Measurements from ENCODE around the gene METRN.
"Not testable (repeated sequence)": the region's sequence is repeated elsewhere in the genome, so short reads cannot be mapped to it uniquely, and the experiment has no call there.

Gene METRN

DNA sequence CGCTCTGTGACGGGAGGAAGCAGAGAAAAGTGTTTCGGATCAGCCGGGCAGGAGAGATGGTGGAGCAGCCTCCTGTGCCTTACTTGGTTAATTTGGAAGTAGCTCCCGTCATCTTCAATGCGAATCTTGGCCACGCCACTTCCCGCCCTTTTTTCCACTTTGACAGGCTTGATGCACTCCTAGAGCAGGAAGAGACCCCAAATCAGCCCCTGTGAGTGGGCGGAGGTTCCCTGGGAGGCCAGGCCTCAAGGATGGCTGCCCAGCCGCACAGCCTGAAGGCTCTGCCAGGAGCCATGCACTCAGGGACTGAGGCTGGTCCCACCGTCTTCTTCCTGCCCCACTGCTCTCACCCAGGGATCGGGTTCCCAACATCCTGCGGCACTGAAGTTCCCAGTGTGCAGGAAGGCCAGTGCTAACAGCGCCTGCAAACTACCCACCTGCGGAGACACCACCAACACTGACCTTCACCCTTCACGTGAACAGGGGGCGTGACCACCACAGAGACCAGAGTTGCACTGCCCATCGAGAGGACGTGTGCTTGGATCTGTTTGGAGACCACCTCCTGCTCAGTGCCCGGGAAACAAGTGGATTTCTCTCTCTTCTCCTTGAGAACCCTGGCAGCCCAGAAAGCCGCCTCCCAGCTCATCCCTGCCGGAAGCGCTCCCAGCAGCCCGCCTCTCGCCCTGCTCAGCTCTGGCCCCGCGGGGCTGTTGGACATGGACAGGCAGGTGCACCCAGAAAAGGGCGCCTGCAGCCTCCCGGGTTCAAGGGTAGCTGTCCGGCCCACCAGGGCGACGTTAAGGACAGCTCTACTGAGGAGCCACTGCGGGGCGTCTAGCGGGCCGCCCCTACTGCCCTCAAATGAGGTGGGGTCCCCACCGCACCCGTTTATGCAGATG is 24.9 kb downstream of the METRN start:
- no peak for DNase-seq

DNA sequence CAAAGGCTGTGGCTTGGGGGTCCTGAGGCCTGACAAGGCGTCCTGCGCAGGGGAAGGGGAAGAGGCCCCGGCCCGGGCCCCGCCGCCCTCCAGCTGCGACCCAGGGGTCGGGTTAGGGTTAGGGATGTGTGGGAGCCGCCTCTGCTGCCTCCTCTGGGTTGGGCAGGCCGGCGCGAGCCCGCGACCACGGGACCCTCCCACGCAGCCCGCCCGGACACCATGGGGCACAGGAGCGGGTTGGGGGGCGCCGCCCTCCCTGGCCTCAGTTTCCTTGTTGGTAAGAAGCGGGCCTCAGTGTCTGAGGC is 25.5 kb downstream of the METRN start:
- no peak for DNase-seq

GRCh38 chr16:740764-741505 is 26.0 kb downstream of the METRN start, which contains the start of gene CIAO3:
Gene CIAO3 (minus strand): TSS chr16:740997. CDS start chr16:740985, 12 bp downstream.
- peak; percentile 57 for DNase-seq

- no peak for DNase-seq
These were observed 27.2 kb downstream of the METRN start for GRCh38 chr16:741986-742629.

GRCh38 chr16:742894-743293 is 28.0 kb downstream of the METRN start:
- DNase-seq, result not testable (repeated sequence)

- no peak for DNase-seq
These were observed 29.0 kb downstream of the METRN start for GRCh38 chr16:743794-744500.

DNA sequence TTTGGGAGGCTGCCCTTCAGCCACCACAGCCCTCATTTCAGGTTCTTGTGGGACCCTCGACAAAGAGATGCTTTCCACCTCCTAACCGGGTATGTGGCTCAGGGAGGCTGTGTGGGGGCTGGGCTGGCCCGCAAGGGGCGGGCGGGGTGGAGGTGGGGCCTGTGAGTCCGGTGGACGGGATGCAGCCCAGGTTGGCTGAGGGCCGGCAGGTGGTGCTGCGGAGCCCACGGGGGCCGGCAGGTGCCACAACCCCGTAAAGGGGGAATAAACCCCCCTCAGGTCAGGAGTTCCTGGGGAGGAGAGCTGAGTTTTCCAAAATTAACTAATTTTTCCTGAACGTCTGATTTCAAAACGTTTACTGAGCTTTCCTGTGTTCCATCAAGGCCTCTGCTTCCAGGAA is 30.8 kb downstream of the METRN start:
- DNase-seq, result no peak

- DNase-seq, result no peak
These were observed 31.7 kb downstream of the METRN start for GRCh38 chr16:746637-747036.

DNA sequence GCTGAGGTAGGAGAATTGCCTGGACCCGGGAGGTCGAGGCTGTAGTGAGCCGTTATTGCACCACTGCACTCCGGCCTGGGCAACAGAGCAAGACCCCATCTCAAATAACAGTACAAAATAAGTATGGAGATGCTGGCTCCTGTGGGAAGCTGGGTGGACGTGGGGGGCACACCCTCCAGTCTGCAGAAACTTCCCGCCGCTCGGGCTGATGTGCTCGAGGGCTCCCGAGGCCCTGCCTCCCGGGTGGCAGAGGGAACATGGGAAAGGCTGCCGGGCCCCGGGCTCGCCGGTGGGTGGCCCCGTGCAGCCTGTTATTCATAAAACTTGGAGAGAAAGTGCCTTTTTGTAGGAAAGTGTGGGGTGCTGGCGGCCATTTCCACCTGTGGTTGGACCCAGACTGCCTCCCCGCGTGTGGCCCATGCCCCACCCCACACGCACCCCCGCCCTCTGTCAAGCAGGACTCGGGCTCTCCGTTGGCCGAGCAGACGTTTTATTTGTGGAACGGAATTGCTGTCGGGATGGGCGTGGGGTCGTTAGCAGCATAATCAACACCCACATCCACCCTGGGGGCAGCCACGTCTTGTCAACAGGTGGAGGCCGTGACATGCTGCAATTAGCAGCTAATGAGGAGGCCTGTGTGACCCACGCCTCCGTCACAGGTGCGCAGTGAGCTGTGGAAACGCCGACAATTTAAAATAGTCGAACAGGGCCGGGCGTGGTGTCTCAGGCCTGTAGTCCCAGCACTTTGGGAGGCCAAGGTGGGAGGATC is 33.2 kb downstream of the METRN start:
- DNase-seq, result no peak

DNA sequence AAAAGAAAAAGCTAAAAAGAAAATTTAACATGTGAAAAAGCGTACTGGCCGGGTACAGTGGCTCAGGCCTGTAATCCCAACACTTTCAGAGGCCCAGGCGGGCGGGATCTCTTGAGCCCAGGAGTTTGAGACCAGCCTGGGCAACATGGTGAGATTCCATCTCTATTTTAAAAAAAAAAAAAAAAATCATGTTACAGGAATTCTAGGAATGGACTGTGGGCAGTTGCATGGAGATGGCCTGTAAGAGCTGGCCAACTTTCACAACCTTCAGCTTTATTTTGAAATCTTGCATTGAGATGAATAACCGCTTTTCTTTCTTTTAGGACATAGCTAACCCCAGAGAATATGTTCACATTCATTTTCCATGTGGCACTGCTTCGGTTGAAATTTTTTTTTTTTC is 34.1 kb downstream of the METRN start:
- DNase-seq, result no peak

DNA sequence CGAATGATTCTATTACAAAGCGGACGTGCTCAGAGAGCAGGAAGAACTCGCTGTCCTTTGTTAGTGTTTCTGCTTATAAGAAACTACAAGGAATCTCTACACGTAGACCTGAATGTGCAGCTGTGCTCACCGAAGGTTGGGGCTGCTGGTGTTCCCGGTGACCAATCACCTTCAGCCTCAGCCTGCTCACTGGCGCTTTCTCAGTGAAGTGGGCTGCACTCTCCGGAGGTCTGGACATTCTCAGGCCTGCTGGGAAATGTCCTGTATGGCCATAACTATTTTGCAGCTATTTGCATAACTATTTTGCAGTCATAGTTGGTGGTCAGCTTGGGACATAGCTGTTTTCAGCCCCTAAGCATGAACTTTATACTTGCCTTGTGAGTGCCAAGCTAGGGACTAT is 35.6 kb downstream of the METRN start:
- DNase-seq, result no peak

DNA sequence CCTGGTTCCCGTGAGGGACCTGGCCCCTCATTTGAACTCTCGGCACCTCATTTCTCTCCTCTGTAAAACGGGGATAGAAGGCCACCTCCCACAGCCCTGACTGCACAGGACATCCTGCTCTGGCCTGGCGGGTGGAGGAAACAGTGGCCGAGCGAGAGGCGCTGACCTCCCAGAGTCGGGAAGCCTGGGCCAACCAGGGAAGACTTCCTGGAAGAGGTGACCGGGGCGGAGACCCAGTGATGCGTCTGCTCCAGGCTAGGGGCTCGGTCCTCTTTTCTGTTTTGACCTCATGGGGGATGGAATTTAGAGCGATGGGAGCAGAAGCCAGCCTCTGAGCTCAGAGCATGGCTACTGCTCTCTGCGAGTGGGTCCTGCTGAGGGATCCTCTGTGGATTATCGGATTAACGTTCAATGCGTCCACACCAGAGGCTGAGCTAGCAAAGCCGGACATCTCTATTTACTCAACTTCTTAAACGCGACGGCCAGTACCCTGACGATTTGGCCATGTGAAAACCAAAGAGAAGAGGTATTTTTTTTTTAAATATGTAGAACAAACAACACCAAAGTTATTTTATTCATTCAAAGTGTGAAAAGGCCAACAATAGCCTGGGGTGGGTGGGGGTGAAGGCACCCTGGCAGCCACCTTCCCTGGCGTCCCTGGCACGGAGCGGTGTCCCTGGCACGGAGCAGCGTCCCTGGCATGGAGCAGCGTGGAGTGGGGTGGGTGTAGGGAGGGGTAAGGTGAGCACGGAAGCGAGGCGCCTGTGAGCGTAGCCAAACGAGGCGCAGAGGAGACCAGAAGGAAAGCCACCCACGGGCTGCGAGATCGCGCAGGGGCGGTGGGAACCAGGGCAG is 36.5 kb downstream of the METRN start:
- no peak for DNase-seq

- no peak for DNase-seq
These were observed 37.0 kb downstream of the METRN start for GRCh38 chr16:752007-752312.

- not testable (repeated sequence) for DNase-seq
These were observed 39.2 kb downstream of the METRN start for GRCh38 chr16:754121-754607.

GRCh38 chr16:754656-755055 is 39.7 kb downstream of the METRN start:
- DNase-seq, result no peak

DNA sequence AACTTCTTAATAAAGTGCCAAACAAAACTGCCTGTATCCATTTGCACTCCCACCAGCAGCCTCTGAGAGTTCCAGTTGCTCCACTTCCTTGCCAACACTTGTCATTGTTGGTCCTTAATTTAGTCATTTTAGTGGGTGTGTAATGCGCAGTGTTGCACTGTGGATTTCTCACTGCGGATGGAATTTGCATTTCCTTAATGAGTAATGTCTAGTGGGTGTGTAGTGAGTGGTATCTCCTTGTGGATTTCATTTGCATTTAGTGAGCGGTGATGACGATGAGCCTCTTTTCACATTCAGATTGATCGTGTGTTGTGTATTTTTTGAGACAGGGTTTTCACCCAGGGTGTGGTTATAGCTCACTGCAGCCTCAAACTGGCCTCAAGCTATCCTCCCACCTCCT is 41.5 kb downstream of the METRN start:
- DNase-seq, result no peak

DNA sequence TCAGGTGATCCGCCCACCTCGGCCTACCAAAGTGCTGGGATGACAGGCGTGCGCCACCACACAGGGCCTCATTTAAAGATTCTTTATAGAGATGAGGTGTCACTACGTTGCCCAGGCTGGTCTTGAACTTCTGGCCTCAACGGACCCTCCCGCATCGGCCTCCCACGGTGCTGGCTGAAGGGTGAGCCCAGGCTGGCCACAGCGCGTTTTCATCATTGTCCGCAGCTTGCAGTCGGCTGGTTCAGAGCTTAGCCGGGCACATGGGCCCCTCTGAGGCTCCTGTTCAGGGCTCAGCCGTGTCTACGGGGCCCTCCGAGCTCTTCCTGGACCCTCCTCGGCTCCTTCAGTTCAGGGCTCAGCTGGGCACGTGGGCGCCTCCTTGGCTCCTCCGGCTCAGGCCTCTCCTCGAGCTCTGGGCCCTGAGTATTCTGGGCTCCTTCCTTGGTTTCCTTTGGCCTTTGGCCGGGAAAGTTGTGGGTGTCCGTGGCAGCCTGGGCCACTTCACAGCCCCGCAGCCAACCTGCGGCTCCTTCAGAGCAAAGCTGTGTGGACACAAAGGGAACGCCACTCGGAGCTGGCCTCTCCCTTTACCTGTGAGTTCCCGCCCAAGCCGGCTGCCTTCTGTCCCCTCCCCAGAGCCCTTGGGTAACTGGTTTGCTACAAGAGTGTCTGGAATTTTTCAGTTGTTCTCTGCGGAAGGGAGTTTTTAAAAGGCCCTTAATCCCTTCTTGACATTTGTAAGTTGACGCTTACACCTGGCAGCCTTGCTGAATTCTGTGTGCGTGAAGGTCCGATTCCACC is 44.4 kb downstream of the METRN start:
- no peak for DNase-seq

GRCh38 chr16:760065-760464 is 45.1 kb downstream of the METRN start:
- no peak for DNase-seq

- no peak for DNase-seq
These were observed 45.8 kb downstream of the METRN start, which contains the start of gene MSLN for GRCh38 chr16:760545-761343. Gene MSLN (plus strand): TSS chr16:760734. CDS start chr16:762681, 1,947 bp downstream.

All from NCI-H748 treated with DMSO at 0.1 percent for 48 hours (cell line).